ENCODE results near the gene UPK2.

DNA sequence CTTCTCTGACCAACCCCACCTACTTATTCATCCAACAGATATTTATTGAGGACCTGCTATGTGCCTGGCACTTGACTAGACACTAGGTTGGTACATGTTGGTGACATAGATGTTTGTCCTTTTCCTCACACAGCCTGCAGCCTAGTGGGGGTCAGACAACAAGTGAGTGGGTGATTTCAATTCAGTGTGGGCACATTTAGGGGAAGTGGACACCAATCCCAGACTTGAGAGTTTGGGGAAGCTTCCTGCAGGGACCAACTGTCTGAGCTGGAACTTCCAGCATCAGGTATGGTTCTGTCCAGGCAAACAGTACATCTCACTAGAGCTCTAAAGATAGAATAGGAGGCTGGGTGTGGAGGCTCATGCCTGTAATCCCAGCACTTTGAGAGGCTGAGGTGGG, 24.5 kb upstream of the UPK2 start:
- no peak for TF ChIP-seq POLR2A (IDR thresholded peaks at IDR 0.05)
- no peak for TF ChIP-seq CTCF (IDR thresholded peaks at IDR 0.05 in 8 of 11, conservative IDR thresholded peaks at IDR 0.05 in 3 of 11)
- TF ChIP-seq POLR2AphosphoS5 (IDR thresholded peaks at IDR 0.05) = no peak
